D721Med (cell line): ENCODE results near the gene PTK6.

Source experiments
- DNase-seq: peaks from one replicate; pipeline ENCODE4 v3.0.0; 2011; ENCODE audit warnings: low spot score; ENCODE audit not compliant: insufficient read length
- FAIRE-seq: peaks from 2 replicates; lab custom pipeline; 2011; peaks lifted over from hg19 to GRCh38; lab: Jason Lieb, UNC
- CTCF ChIP-seq: IDR thresholded peaks from 2 replicates; pipeline ENCODE4 v1.5.1; 2012; ENCODE audit warnings: mild to moderate bottlenecking, control low read depth; ENCODE audit not compliant: insufficient read depth; ENCODE audit errors: missing control alignments

PTK6 gene

DNA sequence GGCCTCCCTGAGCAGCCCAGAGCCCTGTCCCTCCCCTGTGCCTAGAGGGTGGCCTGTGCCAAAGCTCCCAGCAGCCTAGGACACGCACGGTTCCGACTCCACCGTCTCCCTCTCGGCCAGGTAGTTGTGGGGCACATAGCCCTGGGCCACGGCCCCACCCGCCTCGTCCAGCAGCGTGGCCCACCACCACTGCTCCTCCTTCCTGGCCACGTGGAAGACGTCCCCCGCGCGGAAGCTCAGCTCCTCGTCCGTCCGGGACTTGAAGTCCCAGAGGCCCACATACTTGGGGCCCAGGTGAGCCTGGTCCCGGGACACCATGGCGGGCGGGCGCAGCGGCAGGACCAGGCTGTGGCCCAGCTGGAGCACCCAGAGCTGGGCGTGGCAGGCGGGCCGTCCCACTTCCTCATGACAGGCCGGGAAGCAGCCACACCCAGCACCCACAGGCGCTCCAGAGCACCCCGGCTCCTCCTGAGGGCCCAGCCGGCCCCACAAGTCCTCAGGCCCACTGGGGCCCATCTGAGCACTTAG, at the start of gene PTK6:
Gene PTK6 (minus strand): TSS at position 380 of the 528 bp plus-strand sequence. CDS start 62 bp downstream, at position 318.
- no peak for TF ChIP-seq CTCF
- FAIRE-seq = no peak
- DNase-seq = no peak

- FAIRE-seq = no peak
- TF ChIP-seq CTCF = no peak
Observed at GRCh38 chr20:63586797-63587196, 49.6 kb upstream of the PTK6 start.

DNA sequence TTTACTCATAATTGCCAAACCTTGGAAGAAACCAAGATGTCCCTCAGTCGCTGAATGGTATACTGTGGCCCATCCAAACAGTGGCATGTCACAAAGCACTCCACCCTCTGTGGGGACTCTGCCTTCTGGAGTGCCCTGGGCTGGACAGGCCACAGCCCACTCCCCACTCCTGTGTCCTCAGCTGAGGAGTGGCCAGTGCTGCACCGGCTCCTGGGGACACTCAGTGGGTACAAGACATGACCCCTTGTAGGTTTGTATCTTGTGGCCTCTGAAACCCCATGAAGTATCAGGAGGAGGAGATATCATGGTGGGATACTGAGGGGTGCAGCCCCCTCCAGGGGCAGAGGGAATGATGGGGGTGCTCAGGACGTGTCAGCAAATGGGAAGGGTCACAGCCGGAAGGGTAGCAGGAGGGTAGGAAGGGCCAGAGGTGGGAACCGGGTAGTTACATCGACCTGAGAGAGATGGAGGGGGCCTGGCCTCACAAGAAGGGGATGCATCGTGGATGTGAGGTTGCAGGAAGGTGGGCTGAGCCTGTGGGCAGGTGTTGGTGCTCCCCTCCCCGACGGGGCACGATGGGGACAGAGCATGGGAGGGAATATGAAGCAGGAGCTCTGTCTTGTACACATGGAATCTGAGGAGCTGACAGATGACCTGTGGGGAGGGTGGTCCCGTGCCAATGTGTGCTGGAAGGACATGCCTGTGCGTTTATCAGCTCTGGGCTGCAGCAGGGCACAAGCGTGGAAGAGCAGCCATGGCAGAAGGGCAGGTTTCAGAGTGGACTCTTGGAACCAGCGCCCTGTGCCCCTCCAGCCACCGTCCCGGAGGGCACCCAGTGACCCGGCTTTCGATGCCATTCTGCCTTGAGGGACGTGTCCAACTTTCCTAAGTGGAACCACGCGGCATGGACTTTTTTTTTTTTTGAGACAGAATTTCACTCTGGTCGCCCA, 48.7 kb upstream of the PTK6 start:
- FAIRE-seq (no peak), DNase-seq (no peak)
- TF ChIP-seq CTCF = no peak

More at GRCh38 chr20:63586797-63587196, 49.6 kb upstream of the PTK6 start:
- DNase-seq = no peak

GRCh38 chr20:63582382-63583063, 45.3 kb upstream of the PTK6 start:
- no peak for TF ChIP-seq CTCF
- DNase-seq (no peak), FAIRE-seq (no peak)

GRCh38 chr20:63580796-63581461, 43.8 kb upstream of the PTK6 start:
- TF ChIP-seq CTCF = peak; percentile 40
- DNase-seq (no peak), FAIRE-seq (no peak)

DNA sequence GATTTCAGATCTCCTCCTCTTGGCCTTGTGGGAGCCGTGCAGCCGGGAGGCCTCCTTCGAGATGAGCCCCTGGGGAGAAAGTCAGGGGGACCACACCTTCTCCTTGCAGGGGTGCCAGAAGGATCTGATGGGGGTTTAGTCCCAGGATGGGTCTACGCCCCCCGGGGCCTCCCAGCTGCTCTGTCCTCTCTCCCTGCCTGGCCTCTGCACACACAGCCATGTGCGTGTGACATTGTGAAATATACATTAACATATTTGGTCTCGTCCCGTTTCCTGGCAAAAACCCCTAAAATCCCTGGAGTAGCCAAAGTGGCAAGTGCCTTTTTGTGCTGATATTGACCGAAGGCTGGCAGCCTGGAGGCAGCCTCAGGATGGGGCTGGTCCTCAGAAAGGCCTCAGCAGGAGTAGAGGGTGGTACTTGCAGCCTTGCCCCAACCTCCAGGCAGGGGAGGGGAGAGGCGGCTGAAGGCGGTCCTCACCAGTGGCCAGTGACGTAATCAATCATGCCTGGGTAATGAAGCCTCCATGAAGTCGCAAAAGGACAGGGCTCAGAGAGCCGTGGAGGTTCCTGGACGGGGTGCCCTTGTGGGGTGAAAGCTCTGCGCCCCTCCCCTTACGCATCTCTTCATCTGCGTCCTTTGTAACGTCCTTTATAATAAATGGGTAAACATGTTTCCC, 42.0 kb upstream of the PTK6 start:
- FAIRE-seq = no peak
- no peak for DNase-seq
- TF ChIP-seq CTCF = no peak
